Fibroblast of villous mesenchyme (primary cell): Measurements from ENCODE around the gene SMU1. TPM values are rescaled to one million over a fixed set of nuclear protein-coding genes. Genes with fewer than 3 reads are reported as not detected.
A peak's percentile ranks its signal among the peaks of the same experiment; 100 is the strongest.

Experiments
- DNase-seq: peaks from one replicate; pipeline ENCODE4 v3.0.0-alpha.2; 2010; ENCODE audit warnings: low read depth
- H3K4me3 ChIP-seq: 2 replicates; pipeline ENCODE4 v1.5.1; 2011; ENCODE audit warnings: low read depth, mild to moderate bottlenecking, low read length
- CTCF ChIP-seq: IDR thresholded peaks from 2 replicates; pipeline ENCODE4 v1.5.1; 2012; ENCODE audit warnings: low read depth, mild to moderate bottlenecking, low read length; ENCODE audit not compliant: insufficient read depth
- total RNA-seq: library from RNA; depleted of rRNA; stranded (reverse); fragments of >200 nt; gene quantifications from 2 replicates; pipeline ENCODE4 v1.2.3, GENCODE V29; 2012

The SMU1 gene
- total RNA-seq, 1 donor, result 42.7 TPM

GRCh38 chr9:33040792-33041431, 35.6 kb downstream of the SMU1 start:
- no peak for TF ChIP-seq CTCF
- no peak for DNase-seq
- no peak overlapping the region for H3K4me3 ChIP-seq

GRCh38 chr9:33032865-33033264, 43.6 kb downstream of the SMU1 start:
- TF ChIP-seq CTCF, result no peak
- H3K4me3 ChIP-seq, result no peak overlapping the region

GRCh38 chr9:33032292-33032691, 44.2 kb downstream of the SMU1 start:
- no peak for DNase-seq
- TF ChIP-seq CTCF, result no peak
- H3K4me3 ChIP-seq, result no peak overlapping the region

More at GRCh38 chr9:33032865-33033264, 43.6 kb downstream of the SMU1 start:
- no peak for DNase-seq

- DNase-seq, result no peak
- no peak overlapping the region for H3K4me3 ChIP-seq
- TF ChIP-seq CTCF, result no peak
Measured at GRCh38 chr9:33030285-33030684, 46.2 kb downstream of the SMU1 start.

GRCh38 chr9:33029231-33029786, 47.2 kb downstream of the SMU1 start:
- TF ChIP-seq CTCF, result no peak
- DNase-seq, result peak; percentile 87
- no peak overlapping the region for H3K4me3 ChIP-seq

GRCh38 chr9:33025572-33026342, 50.7 kb downstream of the SMU1 start:
- TF ChIP-seq CTCF, result no peak

More at GRCh38 chr9:33025572-33026342, 50.7 kb downstream of the SMU1 start:
- peak; percentile 69 for DNase-seq
- H3K4me3 ChIP-seq, result peak overlapping the region; percentile 96
